GM23248 (cell line): Measurements from ENCODE around the gene ACTG1. TPM values are rescaled to one million over a fixed set of nuclear protein-coding genes. Genes with fewer than 3 reads are reported as not detected.
A peak's percentile ranks its signal among the peaks of the same experiment; 100 is the strongest.

Experiments
- DNase-seq: peaks from one replicate; pipeline ENCODE4 v3.0.0-alpha.2; 2015
- H2AFZ ChIP-seq: fragments of 200-600 bp; sonication (generic); 2 replicates; pipeline ENCODE4 v1.6.1; 2016; ENCODE audit warnings: antibody characterized with exemption
- H3F3A ChIP-seq: fragments of 200-600 bp; sonication (generic); 2 replicates; pipeline ENCODE4 v1.6.1; 2016; ENCODE audit warnings: mild to moderate bottlenecking, antibody characterized with exemption, mixed run types; ENCODE audit not compliant: insufficient read depth
- H3K27ac ChIP-seq: fragments of 200-600 bp; sonication (generic); 2 replicates; pipeline ENCODE4 v1.5.1; 2016; ENCODE audit warnings: mild to moderate bottlenecking
- H3K27me3 ChIP-seq: fragments of 200-600 bp; sonication (generic); replicated peaks from 2 replicates; pipeline ENCODE4 v1.6.1; 2016; ENCODE audit warnings: mild to moderate bottlenecking; ENCODE audit not compliant: insufficient read depth
- H3K36me3 ChIP-seq: fragments of 200-600 bp; sonication (generic); 2 replicates; pipeline ENCODE4 v1.6.1; 2016; ENCODE audit warnings: low read depth, mild to moderate bottlenecking
- H3K4me1 ChIP-seq: fragments of 200-600 bp; sonication (generic); 2 replicates; pipeline ENCODE4 v1.6.1; 2016; ENCODE audit warnings: mild to moderate bottlenecking; ENCODE audit not compliant: insufficient read depth
- H3K4me2 ChIP-seq: fragments of 200-600 bp; sonication (generic); one replicate; pipeline ENCODE4 v1.6.1; 2016; ENCODE audit warnings: mild to moderate bottlenecking; ENCODE audit not compliant: unreplicated experiment
- H3K4me3 ChIP-seq: fragments of 200-600 bp; sonication (generic); 2 replicates; pipeline ENCODE4 v1.5.1; 2016; ENCODE audit warnings: mild to moderate bottlenecking
- H3K79me2 ChIP-seq: fragments of 200-600 bp; sonication (generic); 2 replicates; pipeline ENCODE4 v1.6.1; 2016; ENCODE audit warnings: mild to moderate bottlenecking; ENCODE audit not compliant: insufficient read depth
- H3K9ac ChIP-seq: fragments of 200-600 bp; sonication (generic); 2 replicates; pipeline ENCODE4 v1.6.1; 2016; ENCODE audit warnings: mild to moderate bottlenecking
- H3K9me2 ChIP-seq: fragments of 200-600 bp; sonication (generic); 2 replicates; pipeline ENCODE4 v1.6.1; 2016; ENCODE audit warnings: mixed run types, mild to moderate bottlenecking, moderate library complexity; ENCODE audit not compliant: insufficient read depth
- H3K9me3 ChIP-seq: fragments of 200-600 bp; sonication (generic); one replicate; pipeline ENCODE4 v1.6.1; 2017; ENCODE audit warnings: low read depth
- H4K20me1 ChIP-seq: fragments of 200-600 bp; sonication (generic); 2 replicates; pipeline ENCODE4 v1.6.0; 2016; ENCODE audit not compliant: insufficient read depth
- EZH2 ChIP-seq: fragments of 200-600 bp; sonication (generic); IDR thresholded peaks from 2 replicates; pipeline ENCODE4 v1.6.1; 2018; ENCODE audit warnings: antibody characterized with exemption, mild to moderate bottlenecking; ENCODE audit not compliant: insufficient read depth, poor library complexity, severe bottlenecking
- EZH2phosphoT487 ChIP-seq: fragments of 200-600 bp; sonication (generic); IDR thresholded peaks from 2 replicates; pipeline ENCODE4 v1.6.1; 2018; ENCODE audit warnings: antibody characterized with exemption, moderate library complexity, mild to moderate bottlenecking, low read depth; ENCODE audit not compliant: insufficient read depth
- whole genome bisulfite sequencing, 2 experiments: methylation state at CpG; one replicate each; pipeline ENCODE4 v1.1.6; 2015 to 2017; ENCODE audit warnings: low lambda C conversion rate in 2 of 2, low coverage in 1 of 2; ENCODE audit errors: missing lambda C conversion rate in 2 of 2; 5-methylcytosine and 5-hydroxymethylcytosine counted together
- in situ Hi-C: fragments of 300-500 bp; cut with MboI; formaldehyde crosslinking; loops from 2 replicates; pipeline ENCODE4 v1.15.0; 2020
- polyA plus RNA-seq: library from polyadenylated mRNA; unstranded; fragments of >200 nt; fragmentation: Nextera tagmentation; extraction: Ambion mirVana; gene quantifications from 2 replicates; pipeline ENCODE4 v1.2.1, GENCODE V29; 2016
- total RNA-seq: library from RNA; depleted of rRNA; stranded (reverse); fragments of >200 nt; shearing (Covaris generic); gene quantifications from 2 replicates; pipeline ENCODE4 v1.2.3, GENCODE V29; 2014

Gene ACTG1
- total and polyA plus RNA-seq, 2 experiments from 2014 or later = 3,778 to 9,349 TPM

DNA sequence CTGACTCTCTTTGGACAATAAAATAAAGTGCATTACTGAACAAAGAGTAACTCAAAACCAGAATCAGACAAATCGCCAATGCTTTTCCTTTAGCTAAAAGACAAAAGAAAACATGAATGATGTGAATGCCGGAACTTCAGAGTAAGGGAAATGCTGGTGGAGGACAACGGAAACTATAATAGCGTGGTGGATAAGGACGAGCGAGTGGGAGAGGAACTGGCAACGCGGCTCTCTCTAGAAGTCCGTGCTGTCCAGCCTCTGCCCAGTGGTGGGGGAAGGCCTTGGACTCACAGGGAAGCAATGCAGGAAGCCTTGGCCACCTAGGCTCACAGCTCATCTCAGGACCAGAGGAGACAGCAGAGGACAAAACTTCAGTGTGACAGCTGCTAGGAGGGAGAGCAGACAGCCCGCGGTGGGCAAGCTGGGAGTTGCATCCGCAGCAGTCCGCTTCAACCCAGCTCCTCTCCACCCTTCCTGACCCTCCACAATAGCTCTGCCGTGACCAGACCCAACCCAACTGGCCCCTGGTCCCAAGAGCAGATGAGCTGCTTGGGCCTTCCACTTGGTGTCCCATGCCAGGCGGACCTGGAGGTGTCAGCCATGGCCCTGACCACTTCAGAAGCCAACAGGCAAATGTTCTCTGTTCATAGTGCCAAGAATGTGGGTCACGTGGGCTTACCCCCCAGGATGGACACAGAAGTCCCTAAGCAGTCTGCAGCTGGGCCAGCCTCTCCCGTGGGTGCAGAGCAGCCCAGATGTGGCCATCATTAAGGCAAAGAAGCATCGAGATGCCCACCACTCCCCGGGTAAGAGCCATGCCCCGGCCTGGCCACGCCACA, 44.9 kb upstream of the ACTG1 start:
- Histone ChIP-seq H3K9ac (no peak overlapping the region), H2AFZ (no peak overlapping the region), H3K4me1 (peaks cover 41% of the 10 kb centered on the region), H3K9me2 (no peaks in the 10 kb centered on the region), H3K9me3 (no peaks in the 10 kb centered on the region), H3K79me2 (peaks cover 10% of the 10 kb centered on the region), H3K27ac (no peak overlapping the region), H3F3A (peaks cover 38% of the 10 kb centered on the region), H3K36me3 (peaks cover 19% of the 10 kb centered on the region), H3K4me2 (no peak overlapping the region), H3K27me3 (no peaks in the 10 kb centered on the region), H4K20me1 (no peaks in the 10 kb centered on the region), H3K4me3 (no peak overlapping the region)
- WGBS, 2 experiments = 91 to 92% methylated on average over 19 to 21 of the region's 21 CpGs
- in situ Hi-C loops = no loop called here
- no peak for DNase-seq
- TF ChIP-seq EZH2phosphoT487 (no peak), EZH2 (no peak)

DNA sequence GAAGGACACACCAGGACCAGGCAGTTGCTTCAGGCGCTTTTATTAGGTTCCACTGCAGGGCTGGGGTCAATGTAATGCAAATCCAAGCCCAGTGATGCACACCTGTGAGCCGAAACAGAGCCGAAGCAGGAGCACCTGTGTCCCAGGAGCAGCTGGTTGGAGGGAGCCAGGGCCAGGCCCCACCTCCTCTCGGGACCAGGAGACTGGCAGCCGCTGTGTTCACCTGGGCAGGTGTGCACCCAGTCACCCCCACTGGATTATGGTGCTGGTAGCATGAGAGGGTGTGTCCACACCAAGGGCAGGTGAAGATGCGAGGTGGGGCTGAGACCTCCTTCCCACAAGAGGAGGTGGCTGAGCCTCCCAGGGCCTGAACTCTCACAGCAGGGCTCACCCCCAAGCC, 44.3 kb upstream of the ACTG1 start:
- no peak for DNase-seq
- in situ Hi-C loops = no loop called here
- Histone ChIP-seq H3K27me3 (no peaks in the 10 kb centered on the region), H3K9me2 (no peaks in the 10 kb centered on the region), H3K4me2 (no peak overlapping the region), H4K20me1 (no peaks in the 10 kb centered on the region), H3K79me2 (peaks cover 5% of the 10 kb centered on the region; the same call in 1 of the 2 replicates), H3K4me3 (no peak overlapping the region), H2AFZ (no peak overlapping the region), H3K9ac (no peak overlapping the region), H3K4me1 (peaks cover 39% of the 10 kb centered on the region), H3K27ac (no peak overlapping the region), H3K36me3 (peaks cover 13% of the 10 kb centered on the region), H3F3A (peaks cover 31% of the 10 kb centered on the region), H3K9me3 (no peaks in the 10 kb centered on the region)
- 89 to 93% methylated on average over 6 of the region's 6 CpGs for WGBS, 2 experiments
- no peak for TF ChIP-seq EZH2phosphoT487
- TF ChIP-seq EZH2 = no peak

DNA sequence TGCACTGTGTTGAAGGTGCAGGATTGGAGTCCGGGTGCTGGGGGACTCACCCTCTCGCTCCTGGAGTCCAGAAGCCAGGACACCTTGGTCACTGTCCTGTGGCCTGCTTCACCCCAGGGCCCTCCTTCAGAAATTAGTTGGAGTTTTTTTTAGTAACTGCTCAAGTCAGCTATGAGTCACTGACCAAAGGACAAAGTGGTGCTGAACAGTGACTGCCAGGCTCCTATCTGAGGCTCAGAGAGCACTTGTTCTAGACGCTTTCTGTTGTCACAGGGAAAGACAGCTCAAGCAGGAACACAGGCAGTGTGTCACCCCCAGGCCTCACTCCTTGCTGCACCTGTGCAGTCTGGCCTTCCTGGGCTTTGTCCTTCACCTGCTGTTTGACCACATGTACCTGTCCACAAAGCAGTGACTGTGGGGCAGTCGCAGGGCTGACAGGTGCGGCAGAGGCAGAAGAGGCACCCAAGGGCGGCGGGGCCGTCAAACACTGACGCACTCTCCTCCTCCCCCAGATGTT, 43.6 kb upstream of the ACTG1 start:
- H3K4me2 ChIP-seq = no peak overlapping the region
- H3K4me3 ChIP-seq = no peak overlapping the region
- TF ChIP-seq EZH2 (no peak), EZH2phosphoT487 (no peak)
- H3K27me3 ChIP-seq = no peaks in the 10 kb centered on the region
- peaks cover 8% of the 10 kb centered on the region for H3K79me2 ChIP-seq
- no peak overlapping the region for H3K9ac ChIP-seq
- DNase-seq = peak; percentile 75
- no peaks in the 10 kb centered on the region for H3K9me3 ChIP-seq
- no peaks in the 10 kb centered on the region for H4K20me1 ChIP-seq
- in situ Hi-C loops = no loop called here
- no peak overlapping the region for H2AFZ ChIP-seq
- H3F3A ChIP-seq = peaks cover 25% of the 10 kb centered on the region
- peaks cover 10% of the 10 kb centered on the region; the same call in 1 of the 2 replicates for H3K36me3 ChIP-seq
- H3K4me1 ChIP-seq = peaks cover 32% of the 10 kb centered on the region
- no peak overlapping the region for H3K27ac ChIP-seq
- no peaks in the 10 kb centered on the region for H3K9me2 ChIP-seq
- WGBS, 2 experiments = 78 to 81% methylated on average over 9 of the region's 9 CpGs

DNA sequence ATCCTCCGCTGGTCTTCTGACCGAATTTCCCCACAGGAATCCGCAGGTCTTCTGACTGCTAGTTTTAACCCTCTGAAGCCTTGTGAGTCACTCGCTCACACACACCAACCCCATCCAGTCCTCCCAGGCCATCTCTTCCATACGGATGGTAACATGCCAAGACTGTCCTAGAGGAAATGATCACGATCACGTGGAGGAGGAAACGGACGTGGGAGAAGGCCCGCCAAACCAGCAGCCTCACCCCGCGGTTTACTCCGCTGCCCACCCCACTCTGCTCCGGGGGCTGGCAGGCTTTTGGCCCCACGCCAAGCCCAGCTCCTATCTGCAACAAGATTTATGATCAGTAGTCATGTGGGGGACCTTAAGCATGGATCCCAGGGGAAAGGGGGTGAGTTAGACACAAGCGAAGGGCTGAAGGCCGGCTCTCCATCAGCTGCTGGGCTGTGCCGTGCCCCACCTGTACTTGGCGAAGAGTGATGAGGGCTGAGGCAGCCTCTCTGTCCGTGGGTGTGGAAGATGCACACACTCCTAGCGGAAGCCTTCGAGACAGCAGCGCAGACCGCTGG, 41.1 kb upstream of the ACTG1 start:
- H4K20me1 ChIP-seq = no peaks in the 10 kb centered on the region
- no peaks in the 10 kb centered on the region for H3K36me3 ChIP-seq
- no peaks in the 10 kb centered on the region for H3K9me3 ChIP-seq
- in situ Hi-C loops = no loop called here
- H3K4me1 ChIP-seq = peaks cover 22% of the 10 kb centered on the region
- H3K4me3 ChIP-seq = peak overlapping the region; percentile 90
- H3K4me2 ChIP-seq = peak overlapping the region; percentile 95
- peak overlapping the region; percentile 73 for H3K27ac ChIP-seq
- peaks cover 27% of the 10 kb centered on the region for H3K79me2 ChIP-seq
- H3F3A ChIP-seq = peaks cover 21% of the 10 kb centered on the region; the same call in 1 of the 2 replicates
- peak; percentile 96 for DNase-seq
- H2AFZ ChIP-seq = 0 out of 2 replicates have a peak overlapping the region, but pooled peaks have one; percentile 22
- H3K27me3 ChIP-seq = no peaks in the 10 kb centered on the region
- TF ChIP-seq EZH2 (no peak), EZH2phosphoT487 (no peak)
- 31 to 32% methylated on average over 24 of the region's 24 CpGs for WGBS, 2 experiments
- H3K9me2 ChIP-seq = no peaks in the 10 kb centered on the region
- H3K9ac ChIP-seq = peak overlapping the region; percentile 78; the same call in 1 of the 2 replicates
